HepG2 (cell line): ENCODE measurements around the gene GIMD1. TPM values are rescaled to one million over a fixed set of nuclear protein-coding genes. Genes with fewer than 3 reads are reported as not detected.

Experiments used
- ATAC-seq: fragments of 200-7000 bp; cut with Tn5 transposase; 3 replicates; pipeline ENCODE4 v1.9.1; 2020; ENCODE audit warnings: mild to moderate bottlenecking, moderate library complexity
- BruUV-seq: library from RNA; stranded (reverse); fragments of 400-500 nt; replicated peaks from 2 replicates; lab custom pipeline; 2021; lab: Mats Ljungman, UMichigan
- CTCF ChIA-PET: fragments of 300-600 bp; formaldehyde crosslinking; extraction: SDS; loops from one replicate; lab custom pipeline; 2021; ENCODE audit warnings: low total read pairs, inconsistent platforms, low intra/inter-chr PET ratio; lab: Yijun Ruan, JAX
- POLR2A ChIA-PET: fragments of 350-600 bp; sonication (Branson Sonifier 250); formaldehyde crosslinking; loops from one replicate; lab custom pipeline; 2020; ENCODE audit warnings: antibody characterized with exemption, inconsistent platforms; lab: Yijun Ruan, JAX
- DNase-seq: peaks from one replicate; pipeline ENCODE4 v3.0.0-alpha.2; 2015; ENCODE audit warnings: low spot score
- FAIRE-seq: peaks from 3 replicates; lab custom pipeline; 2011; peaks lifted over from hg19 to GRCh38; lab: Jason Lieb, UNC
- H2AFZ ChIP-seq: one replicate; pipeline ENCODE4 v1.6.1; 2011; ENCODE audit warnings: low read length, inconsistent platforms
- H3K27ac ChIP-seq: fragments of 300-600 bp; 3 replicates; pipeline ENCODE4 v1.8.0; 2011; ENCODE audit warnings: mixed run types, mild to moderate bottlenecking, mixed read lengths, low read length, inconsistent platforms; ENCODE audit not compliant: insufficient read depth; ENCODE audit errors: extremely low read length
- H3K27me3 ChIP-seq, 2 experiments: fragments of 200-600 bp in 1 of 2; 2 replicates in 1 of 2; 3 replicates in 1 of 2; pipeline versions ENCODE4 v1.6.0 to v1.8.0; 2011; ENCODE audit warnings: low read length in 2 of 2, mild to moderate bottlenecking in 2 of 2, moderate library complexity in 2 of 2, inconsistent platforms in 1 of 2; ENCODE audit not compliant: insufficient read depth in 2 of 2, control insufficient read depth in 1 of 2
- H3K36me3 ChIP-seq, 2 experiments: fragments of 200-600 bp in 1 of 2; replicated peaks in 1 of 2; 2 replicates in 1 of 2; 3 replicates in 1 of 2; pipeline versions ENCODE4 v1.5.1 to v1.8.0; 2011; ENCODE audit warnings: low read length in 2 of 2, inconsistent platforms in 1 of 2; ENCODE audit not compliant: insufficient read depth in 2 of 2, control insufficient read depth in 1 of 2
- H3K4me1 ChIP-seq: 2 replicates; pipeline ENCODE4 v1.5.1; 2012; ENCODE audit warnings: low read length, inconsistent platforms; ENCODE audit not compliant: insufficient read depth
- H3K4me2 ChIP-seq: 2 replicates; pipeline ENCODE4 v1.6.0; 2011; ENCODE audit warnings: low read depth, low read length, inconsistent platforms
- H3K4me3 ChIP-seq, 3 experiments: fragments of 200-600 bp in 1 of 3; sonication (generic), shearing (Covaris generic) in 1 of 3; replicated peaks in 1 of 3; 2 replicates each; pipeline ENCODE4 v1.5.1; 2011 to 2016; ENCODE audit warnings: low read length in 3 of 3, inconsistent platforms in 2 of 3, low read depth in 2 of 3, mild to moderate bottlenecking in 2 of 3, control low read depth in 1 of 3, mixed read lengths in 1 of 3; ENCODE audit not compliant: insufficient read depth in 1 of 3
- H3K79me2 ChIP-seq: one replicate; pipeline ENCODE4 v1.6.1; 2011; ENCODE audit warnings: low read length, inconsistent platforms; ENCODE audit not compliant: insufficient read depth
- H3K9ac ChIP-seq: 2 replicates; pipeline ENCODE4 v1.6.0; 2011; ENCODE audit warnings: mild to moderate bottlenecking, low read depth, low read length, inconsistent platforms; ENCODE audit not compliant: insufficient read depth
- H3K9me3 ChIP-seq: 2 replicates; pipeline ENCODE4 v1.5.1; 2012; ENCODE audit warnings: mild to moderate bottlenecking, low read length
- H4K20me1 ChIP-seq: 2 replicates; pipeline ENCODE4 v1.6.0; 2011; ENCODE audit warnings: inconsistent platforms, mild to moderate bottlenecking, low read length, moderate library complexity; ENCODE audit not compliant: insufficient read depth
- PHF5A ChIP-seq: IDR thresholded peaks from one replicate; pipeline ENCODE4 v1.6.1; 2018; ENCODE audit warnings: low read depth, missing genetic modification reagents; ENCODE audit not compliant: unreplicated experiment
- PITX1 ChIP-seq: sonication (generic); formaldehyde crosslinking; IDR thresholded peaks from 2 replicates; pipeline ENCODE4 v1.5.1; 2020; ENCODE audit warnings: mild to moderate bottlenecking, missing genetic modification reagents
- ZKSCAN5 ChIP-seq: sonication (generic); formaldehyde crosslinking; IDR thresholded peaks from 2 replicates; pipeline ENCODE4 v1.5.1; 2020; ENCODE audit warnings: mild to moderate bottlenecking, missing genetic modification reagents
- ZMYM3 ChIP-seq: sonication (generic); formaldehyde crosslinking; IDR thresholded peaks from 2 replicates; pipeline ENCODE4 v1.5.1; 2020; ENCODE audit warnings: mild to moderate bottlenecking, missing genetic modification reagents
- ZNF180 ChIP-seq: sonication (generic); formaldehyde crosslinking; IDR thresholded peaks from 2 replicates; pipeline ENCODE4 v1.4.0; 2020; ENCODE audit warnings: low read depth, missing genetic modification reagents, borderline replicate concordance
- ZNF740 ChIP-seq: sonication (generic); formaldehyde crosslinking; IDR thresholded peaks from 2 replicates; pipeline ENCODE4 v1.4.0; 2020; ENCODE audit warnings: missing genetic modification reagents
- in situ Hi-C: cut with HindIII; loops from 2 replicates; pipeline ENCODE4 v1.10.0; 2017; ENCODE audit warnings: low pct_unique_long_range_greater_than_20kb; ENCODE audit not compliant: extremely low pct_ligation_motif_present
- intact Hi-C: fragments of 100-400 bp; cut with micrococcal nuclease; formaldehyde crosslinking; loops from one replicate; pipeline ENCODE4 v1.10.0; 2022; ENCODE audit not compliant: unreplicated experiment
- polyA plus RNA-seq, 8 experiments: library from polyadenylated mRNA; depleted of rRNA in 3 of 8; stranded (reverse) in 7 of 8; unstranded in 1 of 8; fragments of >200 nt; fragmentation: Illumina TruSeq in 4 of 8; extraction: Trizol in 4 of 8; gene quantifications; 2 replicates each; pipeline versions ENCODE4 v1.2.1 to v1.2.3, GENCODE V29; 2011 to 2016; ENCODE audit warnings: low read depth in 4 of 8, missing spikeins in 1 of 8, mixed read lengths in 1 of 8; ENCODE audit not compliant: insufficient read depth in 1 of 8
- total RNA-seq, 5 experiments: library from RNA; depleted of rRNA; stranded (reverse); fragments of >200 nt; fragmentation: Illumina TruSeq; extraction: Trizol; gene quantifications; 2 replicates each; pipeline ENCODE4 v1.2.3, GENCODE V29; 2016; ENCODE audit warnings: low read depth in 1 of 5
- TF ChIP-seq, protein P1 (sequence below): sonication (generic); formaldehyde crosslinking; IDR thresholded peaks from 2 replicates; pipeline ENCODE4 v1.4.0; 2020; ENCODE audit warnings: missing genetic modification reagents, borderline replicate concordance
- TF ChIP-seq, protein P2 (sequence below): IDR thresholded peaks from 2 replicates; pipeline ENCODE4 v1.6.1; 2016; ENCODE audit warnings: low read depth
- TF ChIP-seq, protein P3 (sequence below): sonication (generic); formaldehyde crosslinking; IDR thresholded peaks from 2 replicates; pipeline ENCODE4 v1.5.0; 2020; ENCODE audit warnings: mild to moderate bottlenecking, low read depth, missing genetic modification reagents, borderline replicate concordance
- TF ChIP-seq, protein P4 (sequence below): sonication (generic); formaldehyde crosslinking; IDR thresholded peaks from 2 replicates; pipeline ENCODE4 v1.4.0; 2020; ENCODE audit warnings: missing genetic modification reagents, mild to moderate bottlenecking, borderline replicate concordance

Gene GIMD1
- total and polyA plus RNA-seq, 2 of the 13 experiments (the other 11 are each of a cell fraction or from before 2014, with no cell fraction given) = not detected

GRCh38 chr4:106323119-106323518 lies 45.5 kb downstream of the GIMD1 start:
- Histone ChIP-seq H3K4me2 (no peak overlapping the region), H3K9me3 (no peaks in the 10 kb centered on the region), H3K4me3 (no peak overlapping the region), H3K79me2 (peaks cover 49% of the 10 kb centered on the region), H3K27ac (no peak overlapping the region), H3K4me1 (peaks cover 43% of the 10 kb centered on the region), H2AFZ (no peak overlapping the region), H3K27me3 (no peaks in the 10 kb centered on the region), H4K20me1 (no peaks in the 10 kb centered on the region), H3K9ac (no peak overlapping the region), H3K36me3 (peaks cover 4 to 21% of the 10 kb centered on the region in 2 experiments; a peak in 4 of 5 replicates)
- no TSS peak for BruUV-seq
- CTCF ChIA-PET = no interaction called here
- TF ChIP-seq ZNF180 (CRISPR knock-in tag) (no peak), ZNF740 (CRISPR knock-in tag) (no peak), ZMYM3 (CRISPR knock-in tag) (no peak), PHF5A (CRISPR knock-in tag) (no peak), PITX1 (no peak), ZKSCAN5 (CRISPR knock-in tag) (no peak)
- TF ChIP-seq, protein P1, sequence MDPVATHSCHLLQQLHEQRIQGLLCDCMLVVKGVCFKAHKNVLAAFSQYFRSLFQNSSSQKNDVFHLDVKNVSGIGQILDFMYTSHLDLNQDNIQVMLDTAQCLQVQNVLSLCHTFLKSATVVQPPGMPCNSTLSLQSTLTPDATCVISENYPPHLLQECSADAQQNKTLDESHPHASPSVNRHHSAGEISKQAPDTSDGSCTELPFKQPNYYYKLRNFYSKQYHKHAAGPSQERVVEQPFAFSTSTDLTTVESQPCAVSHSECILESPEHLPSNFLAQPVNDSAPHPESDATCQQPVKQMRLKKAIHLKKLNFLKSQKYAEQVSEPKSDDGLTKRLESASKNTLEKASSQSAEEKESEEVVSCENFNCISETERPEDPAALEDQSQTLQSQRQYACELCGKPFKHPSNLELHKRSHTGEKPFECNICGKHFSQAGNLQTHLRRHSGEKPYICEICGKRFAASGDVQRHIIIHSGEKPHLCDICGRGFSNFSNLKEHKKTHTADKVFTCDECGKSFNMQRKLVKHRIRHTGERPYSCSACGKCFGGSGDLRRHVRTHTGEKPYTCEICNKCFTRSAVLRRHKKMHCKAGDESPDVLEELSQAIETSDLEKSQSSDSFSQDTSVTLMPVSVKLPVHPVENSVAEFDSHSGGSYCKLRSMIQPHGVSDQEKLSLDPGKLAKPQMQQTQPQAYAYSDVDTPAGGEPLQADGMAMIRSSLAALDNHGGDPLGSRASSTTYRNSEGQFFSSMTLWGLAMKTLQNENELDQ (CRISPR knock-in tag) = no peak
- TF ChIP-seq, protein P2, sequence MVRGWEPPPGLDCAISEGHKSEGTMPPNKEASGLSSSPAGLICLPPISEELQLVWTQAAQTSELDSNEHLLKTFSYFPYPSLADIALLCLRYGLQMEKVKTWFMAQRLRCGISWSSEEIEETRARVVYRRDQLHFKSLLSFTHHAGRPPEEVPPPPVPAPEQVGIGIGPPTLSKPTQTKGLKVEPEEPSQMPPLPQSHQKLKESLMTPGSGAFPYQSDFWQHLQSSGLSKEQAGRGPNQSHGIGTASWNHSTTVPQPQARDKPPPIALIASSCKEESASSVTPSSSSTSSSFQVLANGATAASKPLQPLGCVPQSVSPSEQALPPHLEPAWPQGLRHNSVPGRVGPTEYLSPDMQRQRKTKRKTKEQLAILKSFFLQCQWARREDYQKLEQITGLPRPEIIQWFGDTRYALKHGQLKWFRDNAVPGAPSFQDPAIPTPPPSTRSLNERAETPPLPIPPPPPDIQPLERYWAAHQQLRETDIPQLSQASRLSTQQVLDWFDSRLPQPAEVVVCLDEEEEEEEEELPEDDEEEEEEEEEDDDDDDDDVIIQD = no peak
- TF ChIP-seq, protein P3, sequence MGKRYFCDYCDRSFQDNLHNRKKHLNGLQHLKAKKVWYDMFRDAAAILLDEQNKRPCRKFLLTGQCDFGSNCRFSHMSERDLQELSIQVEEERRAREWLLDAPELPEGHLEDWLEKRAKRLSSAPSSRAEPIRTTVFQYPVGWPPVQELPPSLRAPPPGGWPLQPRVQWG (CRISPR knock-in tag) = no peak
- TF ChIP-seq, protein P4, sequence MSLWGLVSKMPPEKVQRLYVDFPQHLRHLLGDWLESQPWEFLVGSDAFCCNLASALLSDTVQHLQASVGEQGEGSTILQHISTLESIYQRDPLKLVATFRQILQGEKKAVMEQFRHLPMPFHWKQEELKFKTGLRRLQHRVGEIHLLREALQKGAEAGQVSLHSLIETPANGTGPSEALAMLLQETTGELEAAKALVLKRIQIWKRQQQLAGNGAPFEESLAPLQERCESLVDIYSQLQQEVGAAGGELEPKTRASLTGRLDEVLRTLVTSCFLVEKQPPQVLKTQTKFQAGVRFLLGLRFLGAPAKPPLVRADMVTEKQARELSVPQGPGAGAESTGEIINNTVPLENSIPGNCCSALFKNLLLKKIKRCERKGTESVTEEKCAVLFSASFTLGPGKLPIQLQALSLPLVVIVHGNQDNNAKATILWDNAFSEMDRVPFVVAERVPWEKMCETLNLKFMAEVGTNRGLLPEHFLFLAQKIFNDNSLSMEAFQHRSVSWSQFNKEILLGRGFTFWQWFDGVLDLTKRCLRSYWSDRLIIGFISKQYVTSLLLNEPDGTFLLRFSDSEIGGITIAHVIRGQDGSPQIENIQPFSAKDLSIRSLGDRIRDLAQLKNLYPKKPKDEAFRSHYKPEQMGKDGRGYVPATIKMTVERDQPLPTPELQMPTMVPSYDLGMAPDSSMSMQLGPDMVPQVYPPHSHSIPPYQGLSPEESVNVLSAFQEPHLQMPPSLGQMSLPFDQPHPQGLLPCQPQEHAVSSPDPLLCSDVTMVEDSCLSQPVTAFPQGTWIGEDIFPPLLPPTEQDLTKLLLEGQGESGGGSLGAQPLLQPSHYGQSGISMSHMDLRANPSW (CRISPR knock-in tag) = no peak
- FAIRE-seq (no peak), ATAC-seq (no peak), DNase-seq (no peak)
- POLR2A ChIA-PET = no interaction called here
- intact Hi-C loops (no loop called here), in situ Hi-C loops (no loop called here)
